ENCODE measurements around the gene CD34.

CD34 gene

GRCh38 chr1:207833956-207834660, 76.8 kb downstream of the CD34 start:
- DNase-seq (ENCODE audit: low spot score) = no peak

DNA sequence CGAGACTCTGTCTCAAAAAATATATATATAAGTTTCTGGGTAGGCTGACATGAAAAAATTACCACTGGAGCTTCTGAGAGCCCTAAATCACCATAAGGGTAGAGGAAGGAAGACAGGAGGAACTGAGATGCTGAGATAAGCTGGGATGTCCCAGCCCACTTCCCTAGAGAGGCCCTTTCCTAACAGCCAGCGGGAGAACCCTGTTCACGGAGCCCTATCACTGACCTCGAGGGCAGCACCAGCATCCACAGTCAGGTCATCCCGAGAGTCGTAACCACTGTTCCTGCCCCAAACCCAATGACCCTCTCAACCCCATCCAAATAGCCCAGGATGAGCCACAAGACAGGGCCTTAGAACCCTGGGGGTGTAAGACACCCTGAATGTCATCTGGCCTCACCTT, 77.5 kb downstream of the CD34 start:
- no peak for DNase-seq (ENCODE audit: low spot score)

DNA sequence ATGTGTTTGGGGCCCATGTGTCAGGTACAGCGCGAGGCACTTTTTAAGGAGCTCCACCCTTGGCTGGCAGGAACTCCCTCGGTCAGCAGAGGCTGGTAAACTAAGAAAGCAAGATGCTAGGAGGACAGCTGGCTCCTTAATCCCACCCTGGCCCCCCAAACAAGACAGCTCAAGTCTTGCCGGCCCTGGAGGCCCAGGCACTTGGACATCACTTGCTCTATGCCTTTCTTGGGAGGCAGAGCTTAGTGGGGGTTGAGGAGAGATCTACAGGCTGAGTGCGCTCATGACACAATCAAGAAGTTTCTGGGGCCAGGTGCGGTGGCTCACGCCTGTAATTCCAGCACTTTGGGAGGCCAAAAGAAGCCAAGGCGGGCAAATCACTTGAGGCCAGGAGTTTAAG, 78.1 kb downstream of the CD34 start:
- DNase-seq (ENCODE audit: low spot score) = no peak

DNA sequence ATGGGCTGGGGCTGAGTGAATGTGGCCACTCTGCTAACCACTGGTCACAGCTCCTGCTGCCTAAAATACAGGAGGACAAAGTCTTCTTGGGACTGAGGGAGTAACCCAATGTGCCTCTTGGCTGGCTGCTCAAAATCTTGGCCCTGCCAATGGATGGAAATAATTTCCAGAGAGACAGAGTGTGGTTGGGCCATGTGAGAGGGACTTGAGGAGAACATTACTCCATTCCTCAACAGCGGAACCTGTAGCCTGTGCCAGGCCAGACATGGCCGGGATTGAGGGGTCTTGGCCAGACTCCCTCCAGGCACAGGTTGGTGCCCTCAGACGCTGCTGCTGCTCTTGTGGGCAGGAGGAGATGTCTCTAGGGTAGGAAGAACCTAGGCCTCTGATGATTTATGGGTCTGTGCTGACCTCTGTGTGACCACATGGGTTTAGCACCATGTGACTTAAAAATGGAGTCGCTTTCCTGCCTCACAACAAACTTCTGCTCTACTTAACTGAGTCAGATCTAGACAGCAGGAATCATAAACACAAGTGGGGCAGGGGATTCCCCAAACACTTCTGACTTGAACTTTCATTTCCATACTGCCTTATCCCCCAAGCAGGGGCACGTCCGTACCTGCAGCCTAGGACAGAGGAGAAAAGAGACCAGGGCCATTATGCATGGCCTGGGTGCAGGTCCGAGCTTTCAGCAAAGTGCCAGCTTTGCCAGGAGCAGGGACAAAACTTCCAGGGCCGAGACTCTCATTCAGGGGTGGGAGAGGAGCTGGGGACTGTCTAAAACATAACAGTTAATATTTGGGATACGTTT, 79.2 kb downstream of the CD34 start:
- no peak for DNase-seq (ENCODE audit: low spot score)
